GM12864 (cell line): ENCODE results near the gene C1orf21.

Experiments used
- DNase-seq: peaks from one replicate; pipeline ENCODE4 v3.0.0-alpha.2; 2011; ENCODE audit warnings: low read depth
- H3K4me3 ChIP-seq: 2 replicates; pipeline ENCODE4 v1.5.1; 2011; ENCODE audit warnings: mild to moderate bottlenecking, low read depth, low read length, control low read depth
- TF ChIP-seq, protein P1 (sequence below): IDR thresholded peaks from 2 replicates; pipeline ENCODE4 v1.5.1; 2011; ENCODE audit warnings: low read depth, mild to moderate bottlenecking, moderate library complexity, low read length, control low read depth, inconsistent platforms; ENCODE audit errors: missing control alignments

The C1orf21 gene

DNA sequence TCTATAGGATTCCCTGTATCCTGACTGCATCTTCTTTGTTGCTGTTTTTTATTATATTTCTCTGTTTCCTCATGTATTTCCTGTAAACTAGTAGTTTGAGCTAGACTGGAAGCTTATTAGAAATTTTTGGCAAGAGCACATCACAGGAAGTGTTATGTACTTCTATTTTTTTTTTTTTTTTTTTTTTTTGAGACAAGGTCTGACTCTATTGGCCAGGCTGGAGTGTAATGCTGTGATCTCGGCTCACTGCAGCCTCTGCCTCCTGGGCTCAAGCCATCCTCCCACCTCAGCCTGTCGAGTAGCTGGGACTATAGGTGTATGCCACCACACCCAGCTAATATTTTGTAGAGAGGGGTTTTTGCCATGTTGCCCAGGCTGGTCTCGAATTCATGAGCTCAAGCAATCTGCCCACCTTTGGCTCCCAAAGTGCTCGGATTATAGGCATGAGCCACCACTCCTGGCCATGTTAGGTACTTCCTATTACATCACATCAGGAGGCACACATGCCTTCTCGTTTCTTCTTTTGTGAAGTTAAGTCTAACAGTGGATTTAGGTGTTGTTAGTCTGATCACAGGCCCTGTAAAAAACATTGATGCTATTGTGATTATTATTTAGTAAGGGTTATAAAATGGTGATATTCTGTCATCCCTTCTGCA, 12.5 kb downstream of the C1orf21 start:
- no peak for DNase-seq
- H3K4me3 ChIP-seq = no peak overlapping the region
- TF ChIP-seq, protein P1, sequence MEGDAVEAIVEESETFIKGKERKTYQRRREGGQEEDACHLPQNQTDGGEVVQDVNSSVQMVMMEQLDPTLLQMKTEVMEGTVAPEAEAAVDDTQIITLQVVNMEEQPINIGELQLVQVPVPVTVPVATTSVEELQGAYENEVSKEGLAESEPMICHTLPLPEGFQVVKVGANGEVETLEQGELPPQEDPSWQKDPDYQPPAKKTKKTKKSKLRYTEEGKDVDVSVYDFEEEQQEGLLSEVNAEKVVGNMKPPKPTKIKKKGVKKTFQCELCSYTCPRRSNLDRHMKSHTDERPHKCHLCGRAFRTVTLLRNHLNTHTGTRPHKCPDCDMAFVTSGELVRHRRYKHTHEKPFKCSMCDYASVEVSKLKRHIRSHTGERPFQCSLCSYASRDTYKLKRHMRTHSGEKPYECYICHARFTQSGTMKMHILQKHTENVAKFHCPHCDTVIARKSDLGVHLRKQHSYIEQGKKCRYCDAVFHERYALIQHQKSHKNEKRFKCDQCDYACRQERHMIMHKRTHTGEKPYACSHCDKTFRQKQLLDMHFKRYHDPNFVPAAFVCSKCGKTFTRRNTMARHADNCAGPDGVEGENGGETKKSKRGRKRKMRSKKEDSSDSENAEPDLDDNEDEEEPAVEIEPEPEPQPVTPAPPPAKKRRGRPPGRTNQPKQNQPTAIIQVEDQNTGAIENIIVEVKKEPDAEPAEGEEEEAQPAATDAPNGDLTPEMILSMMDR = no peak

DNA sequence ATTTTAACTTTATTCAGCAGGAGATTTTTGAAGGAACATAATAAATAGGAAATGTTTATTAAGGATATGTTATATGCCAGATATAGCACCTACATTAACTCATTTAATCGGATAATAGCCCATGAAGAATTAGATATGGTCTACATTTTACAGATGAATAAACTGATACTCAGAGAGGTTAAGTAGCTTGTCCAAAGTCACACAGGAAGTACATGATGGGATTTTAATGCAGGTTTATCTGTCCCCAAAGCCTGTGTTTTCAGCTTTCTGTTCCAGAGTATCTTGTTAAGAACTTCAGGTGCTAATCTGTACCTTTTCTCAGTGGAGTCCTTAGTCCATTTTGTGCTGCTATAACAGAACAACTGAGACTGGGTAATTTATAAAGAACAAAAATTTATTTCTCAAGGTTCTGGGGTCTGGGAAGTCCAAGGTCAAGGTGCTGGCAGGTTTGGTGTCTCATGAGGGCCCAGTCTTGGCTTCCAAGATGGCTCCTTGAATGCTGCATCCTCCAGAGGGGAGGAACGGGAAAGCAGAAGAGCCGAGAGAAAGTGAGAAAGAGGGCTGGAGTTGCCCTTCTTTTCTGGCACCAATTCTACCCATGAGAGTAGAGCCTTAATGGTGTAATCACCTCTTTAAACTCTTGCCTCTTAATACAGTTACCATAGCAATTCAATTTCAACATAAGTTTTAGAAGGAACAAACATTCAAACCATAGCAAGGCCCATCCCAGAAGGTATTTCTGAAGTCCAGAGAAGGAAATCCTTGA, 17.3 kb downstream of the C1orf21 start:
- no peak overlapping the region for H3K4me3 ChIP-seq
- TF ChIP-seq, protein P1 = no peak
- DNase-seq = no peak

DNA sequence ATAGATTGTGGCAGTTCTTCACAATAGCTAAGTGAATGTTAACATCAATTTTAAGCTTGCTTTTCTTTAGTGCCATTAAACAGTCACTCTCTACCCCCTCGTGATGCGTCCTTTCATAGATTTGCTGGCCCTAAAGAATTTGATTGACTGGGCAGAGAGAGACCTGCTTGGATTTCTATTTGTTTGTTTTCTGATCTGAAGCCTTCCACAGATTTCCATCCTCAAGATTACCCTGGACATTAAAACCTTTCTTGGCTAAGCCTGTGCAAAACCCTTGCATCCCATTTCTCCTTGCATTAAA, 17.8 kb downstream of the C1orf21 start:
- H3K4me3 ChIP-seq = no peak overlapping the region
- DNase-seq = no peak
- TF ChIP-seq, protein P1 = no peak

DNA sequence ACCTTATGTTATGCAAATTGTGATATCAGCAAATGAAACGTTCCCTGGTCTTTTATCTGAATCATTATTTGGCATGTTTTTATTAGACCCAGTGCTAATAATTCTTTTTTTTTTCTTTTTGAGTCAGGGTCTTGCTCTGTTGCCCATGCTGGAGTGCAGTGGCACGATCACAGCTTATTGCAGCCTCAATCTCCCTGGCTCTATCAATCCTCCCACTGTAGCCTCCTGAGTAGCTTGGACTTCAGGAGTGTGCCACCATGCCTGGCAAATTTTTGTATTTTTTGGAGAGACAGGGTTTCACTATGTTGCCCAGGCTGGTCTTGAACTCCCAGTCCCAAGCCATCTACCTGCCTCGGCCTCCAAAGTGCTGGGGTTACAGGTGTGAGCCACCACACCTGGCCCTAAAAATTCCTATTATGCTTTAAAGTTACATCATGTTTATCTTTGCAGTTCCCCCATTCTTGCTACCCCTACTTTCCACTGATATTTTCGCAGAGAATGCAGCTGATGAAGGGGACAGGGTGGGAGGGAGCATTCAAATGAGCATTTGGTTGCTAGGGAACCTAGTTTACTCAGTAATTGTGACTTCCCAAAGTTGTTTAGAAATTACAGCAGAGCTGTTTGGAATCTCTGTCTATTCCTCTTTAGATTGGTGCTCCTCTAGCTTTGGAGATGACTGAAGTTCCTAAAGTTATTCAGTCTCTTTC, 18.4 kb downstream of the C1orf21 start:
- DNase-seq = no peak

DNA sequence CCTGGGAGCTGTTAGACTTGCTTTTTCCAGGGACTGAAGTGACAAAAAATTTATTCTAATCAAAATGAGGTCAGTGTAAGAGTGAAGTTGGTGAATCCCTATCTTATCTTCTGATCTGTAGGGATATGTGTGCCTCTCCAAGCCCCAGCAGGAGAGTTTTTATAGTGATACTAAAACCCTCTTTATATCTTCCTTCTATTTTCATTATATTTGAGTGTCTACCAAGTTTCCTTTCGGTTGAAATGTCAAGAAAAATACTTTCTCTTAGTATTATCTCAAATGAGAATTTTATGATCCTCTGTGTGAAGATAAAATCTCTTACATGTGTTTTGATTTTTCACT, 18.9 kb downstream of the C1orf21 start:
- no peak for DNase-seq
- TF ChIP-seq, protein P1 = no peak
- H3K4me3 ChIP-seq = no peak overlapping the region

More for the DNA sequence above, 18.4 kb downstream of the C1orf21 start:
- TF ChIP-seq, protein P1 = no peak
- no peak overlapping the region for H3K4me3 ChIP-seq

DNA sequence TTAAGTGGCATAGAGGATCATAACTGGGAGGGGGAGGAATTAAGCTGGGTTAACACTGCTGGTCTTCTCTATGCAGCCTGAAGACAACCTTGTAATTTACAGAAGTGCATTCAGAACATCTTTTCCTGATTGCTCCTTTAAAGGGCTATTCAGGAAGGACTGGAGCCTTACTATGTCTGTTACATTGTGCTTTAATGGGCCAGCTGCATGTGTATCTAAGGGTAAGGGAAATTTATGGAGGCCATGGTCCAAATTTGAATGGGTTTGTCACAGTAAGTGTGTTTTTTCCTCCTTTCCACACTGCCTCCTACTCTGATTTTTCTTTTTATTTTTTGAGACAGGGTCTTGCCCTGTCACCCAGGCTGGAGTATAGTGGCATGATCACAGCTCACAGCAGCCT, 19.6 kb downstream of the C1orf21 start:
- DNase-seq = no peak
- H3K4me3 ChIP-seq = no peak overlapping the region

More for the DNA sequence above, 19.6 kb downstream of the C1orf21 start:
- TF ChIP-seq, protein P1 = no peak
